Stimulated activated CD8-positive, alpha-beta memory T cell treated with anti-CD3 and anti-CD28 coated beads, Interleukin-15, amount 100 ng/mL, for 4 hours (primary cell): ENCODE data around the gene SCYGR5.
"Not testable (repeated sequence)": the region's sequence is repeated elsewhere in the genome, so short reads cannot be mapped to it uniquely, and the experiment has no call there.

Source experiments
- DNase-seq, 2 donors: peaks; one replicate each; pipeline ENCODE4 v3.0.0-alpha.2; 2020; ENCODE audit warnings: low read depth in 2 of 2

The SCYGR5 gene

DNA sequence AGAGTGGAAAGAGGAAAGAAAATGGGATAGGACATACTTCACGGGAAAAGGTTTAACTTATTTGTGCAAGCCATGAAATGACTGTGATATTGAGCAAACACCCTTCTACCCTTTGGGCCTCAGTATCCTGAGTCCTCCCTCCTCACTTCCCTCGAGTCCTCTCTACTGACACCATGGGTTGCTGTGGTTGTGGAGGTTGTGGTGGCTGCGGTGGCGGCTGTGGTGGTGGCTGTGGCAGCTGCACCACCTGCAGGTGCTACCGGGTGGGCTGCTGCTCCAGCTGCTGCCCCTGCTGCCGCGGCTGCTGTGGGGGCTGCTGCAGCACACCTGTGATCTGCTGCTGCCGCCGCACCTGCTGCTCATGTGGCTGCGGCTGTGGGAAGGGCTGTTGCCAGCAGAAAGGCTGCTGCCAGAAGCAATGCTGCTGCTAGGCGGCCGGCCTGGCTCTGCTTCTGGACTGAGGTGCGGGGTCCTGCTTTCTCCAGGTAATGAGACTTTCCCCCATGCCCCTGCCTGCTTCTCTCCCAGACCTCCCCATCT is at the start of gene SCYGR5:
TSS of gene SCYGR5 (plus strand) at position 174 of the 540 bp plus-strand sequence. CDS start at position 174, 0 bp downstream.
- not testable (repeated sequence) for DNase-seq

DNA sequence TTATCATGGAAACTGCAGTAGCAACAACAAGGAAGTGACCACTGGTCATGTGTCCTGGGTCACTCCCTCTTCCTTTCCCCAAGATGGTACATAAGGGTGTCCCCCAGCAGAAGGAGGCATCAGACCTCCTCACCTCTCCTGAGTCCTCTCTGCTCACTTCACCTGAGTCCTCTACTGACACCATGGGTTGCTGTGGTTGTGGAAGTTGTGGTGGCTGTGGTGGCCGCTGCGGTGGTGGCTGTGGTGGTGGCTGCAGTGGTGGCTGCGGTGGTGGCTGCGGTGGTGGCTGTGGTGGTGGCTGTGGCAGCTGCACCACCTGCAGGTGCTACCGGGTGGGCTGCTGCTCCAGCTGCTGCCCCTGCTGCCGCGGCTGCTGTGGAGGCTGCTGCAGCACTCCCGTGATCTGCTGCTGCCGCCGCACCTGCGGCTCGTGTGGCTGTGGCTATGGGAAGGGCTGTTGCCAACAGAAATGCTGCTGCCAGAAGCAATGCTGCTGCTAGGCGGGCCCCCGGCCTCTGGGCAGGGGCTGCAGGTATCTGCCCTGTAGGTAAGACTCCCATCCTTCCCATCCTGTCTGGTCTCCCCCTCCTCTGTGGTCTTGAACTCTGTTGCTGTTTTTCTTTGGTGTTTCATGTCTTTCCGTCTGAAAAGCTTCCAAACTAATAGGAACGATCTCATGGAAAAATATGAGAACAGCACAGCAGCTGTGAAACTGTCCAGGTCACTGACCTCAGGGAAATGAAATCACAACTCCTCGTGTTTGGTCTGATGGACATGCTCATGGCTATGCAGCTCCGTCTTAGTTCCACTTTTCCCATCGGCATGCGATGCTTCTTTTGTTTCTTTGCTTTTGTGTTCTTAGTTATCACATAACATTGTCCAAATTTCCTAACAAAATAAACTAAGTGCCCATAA is 49.0 kb upstream of the SCYGR5 start, which contains the start of gene SCYGR4:
TSS of gene SCYGR4 (plus strand) at position 183 of the 915 bp plus-strand sequence. CDS start at position 183, 0 bp downstream.
- DNase-seq, result no peak

DNA sequence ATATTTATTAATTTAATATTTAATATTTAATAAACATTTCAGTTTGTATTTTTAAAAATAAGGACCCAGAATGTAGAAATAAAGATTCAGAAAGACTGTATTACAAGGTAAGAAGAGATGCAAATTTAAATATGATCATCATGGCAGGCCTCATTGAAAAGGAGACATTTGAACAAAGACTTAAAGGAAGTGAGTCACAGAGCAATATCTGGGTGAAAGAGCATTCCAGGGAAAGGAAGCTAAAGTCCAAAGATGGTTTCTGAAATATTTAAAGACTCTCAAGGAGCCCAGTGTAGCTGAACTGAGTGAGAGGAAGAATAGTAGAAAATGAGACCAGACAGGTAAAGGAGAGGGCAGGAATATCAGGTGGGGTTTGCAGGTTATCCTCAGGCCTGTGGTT is 43.4 kb upstream of the SCYGR5 start:
- no peak for DNase-seq

DNA sequence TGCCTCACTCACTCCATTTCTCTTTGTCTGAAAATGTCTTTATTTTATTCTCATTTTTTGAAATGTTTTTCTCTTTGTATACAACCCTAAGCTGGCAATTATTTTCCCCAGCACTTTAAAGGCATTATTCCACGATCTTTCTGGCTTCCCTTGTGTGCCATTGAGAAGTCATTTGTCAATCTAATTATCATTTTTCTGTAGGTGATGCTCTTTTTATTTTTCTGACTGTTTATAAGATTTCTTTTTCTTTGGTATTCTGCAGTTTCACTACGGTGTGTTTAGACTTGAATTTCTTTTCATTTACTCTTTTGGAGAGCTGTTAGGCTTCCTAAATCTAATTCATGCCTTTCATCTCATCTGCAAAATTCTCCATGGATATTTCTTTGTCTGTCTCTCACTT is 41.2 kb upstream of the SCYGR5 start:
- no peak for DNase-seq

DNA sequence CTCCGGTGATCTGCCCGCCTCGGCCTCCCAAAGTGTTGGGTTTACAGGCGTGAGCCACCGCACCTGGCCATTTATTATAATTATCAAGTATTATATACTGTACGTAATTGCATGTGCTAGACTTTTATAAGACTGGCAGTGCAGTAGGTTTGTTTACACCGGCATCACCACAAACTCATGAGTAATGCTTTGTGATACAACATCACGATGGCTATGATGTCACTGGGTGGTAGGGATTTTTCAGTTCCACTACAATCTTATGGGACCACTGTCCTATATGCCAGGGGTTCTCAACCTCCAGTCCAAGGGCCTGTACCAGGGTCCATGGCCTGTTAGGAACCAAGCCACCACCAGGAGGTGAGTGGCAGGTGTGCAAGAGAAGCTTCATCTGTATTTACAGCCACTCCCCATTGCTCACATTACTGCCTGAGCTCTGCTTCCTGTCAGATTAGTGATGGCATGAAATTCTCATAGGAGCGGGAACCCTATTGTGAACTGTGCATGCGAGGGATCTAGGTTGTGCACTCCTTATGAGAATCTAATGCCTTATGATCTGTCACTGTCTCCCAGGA is 39.9 kb upstream of the SCYGR5 start:
- no peak for DNase-seq

DNA sequence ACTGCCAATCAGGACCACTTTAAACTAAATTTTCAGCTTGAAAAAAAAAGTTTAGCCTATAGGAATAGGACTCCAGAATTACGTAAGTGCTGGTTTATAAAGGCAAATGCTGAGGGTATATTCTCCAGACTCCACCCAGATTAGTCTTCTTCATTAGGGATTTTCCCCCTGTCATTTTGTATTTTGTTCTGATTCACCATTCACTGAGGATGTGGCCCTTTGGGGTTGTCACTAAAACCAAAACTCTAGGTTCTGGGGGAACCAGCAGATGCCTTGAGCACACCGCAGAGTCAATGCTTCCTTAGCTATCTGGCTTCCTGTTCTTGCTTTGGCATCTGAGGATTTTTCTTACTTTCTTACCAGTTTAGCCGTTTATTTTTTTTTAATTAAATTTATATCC is 38.8 kb upstream of the SCYGR5 start:
- no peak for DNase-seq

DNA sequence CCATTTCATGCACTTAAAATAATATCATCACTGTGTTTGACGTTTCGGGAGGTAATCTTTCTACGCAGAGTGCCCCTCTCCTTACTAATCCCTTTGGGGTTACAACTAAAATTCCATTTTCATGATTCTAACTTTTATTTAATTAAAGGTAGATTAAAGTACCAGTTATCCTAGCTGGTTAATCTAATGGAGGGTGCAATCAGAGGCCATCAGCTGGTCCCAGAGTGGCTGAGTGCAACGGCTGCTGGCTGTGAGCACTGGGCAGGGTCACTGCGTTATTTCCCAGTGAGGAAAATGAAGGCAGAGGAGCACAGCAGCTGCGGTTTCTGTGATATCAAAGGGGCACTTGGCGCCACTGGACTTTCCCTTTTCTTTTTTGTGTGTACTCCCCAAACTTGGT is 37.2 kb upstream of the SCYGR5 start:
- DNase-seq, result no peak

DNA sequence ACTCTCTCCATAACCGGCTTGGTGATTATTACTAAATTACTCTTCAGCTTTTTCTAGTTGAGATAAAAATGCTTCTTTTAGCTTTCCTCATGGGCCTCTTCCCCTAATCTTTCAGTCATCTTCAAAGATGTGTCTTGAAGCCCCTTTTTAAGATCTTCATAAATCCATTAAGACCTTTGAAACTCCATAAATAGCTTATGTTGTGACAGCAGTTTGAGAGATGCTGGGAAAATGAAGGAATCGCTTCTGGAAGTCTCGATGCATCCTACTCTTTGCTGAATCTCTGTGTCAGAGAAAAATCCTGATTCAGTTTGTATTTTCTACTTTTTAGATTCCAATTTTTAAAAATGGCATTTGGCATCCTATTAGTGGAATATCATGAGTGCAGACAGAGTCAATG is 36.3 kb upstream of the SCYGR5 start:
- no peak for DNase-seq

GRCh38 chr2:227632827-227633226 is 33.8 kb upstream of the SCYGR5 start:
- no peak for DNase-seq

GRCh38 chr2:227634201-227634600 is 32.4 kb upstream of the SCYGR5 start:
- no peak for DNase-seq

GRCh38 chr2:227642656-227643055 is 23.9 kb upstream of the SCYGR5 start:
- DNase-seq, result no peak

GRCh38 chr2:227643990-227644551 is 22.5 kb upstream of the SCYGR5 start:
- no peak for DNase-seq

DNA sequence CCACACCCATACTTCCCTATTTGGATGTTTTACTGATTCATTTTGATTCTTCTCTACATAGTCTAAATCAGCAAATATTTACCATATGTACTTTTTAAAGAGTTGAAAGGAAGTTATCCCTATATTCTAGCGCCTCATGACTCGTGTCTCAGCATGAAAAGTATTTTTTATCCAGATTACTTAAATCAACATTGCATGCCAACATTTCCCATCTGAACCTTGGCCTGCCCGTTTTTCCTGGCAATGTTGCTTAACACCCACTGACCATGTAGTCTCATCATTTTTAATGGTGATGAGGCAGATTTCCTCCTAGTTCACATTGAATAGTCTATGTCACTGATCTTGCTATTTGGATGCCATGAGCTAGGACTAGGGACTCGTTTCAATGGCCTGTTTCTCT is 13.2 kb upstream of the SCYGR5 start:
- no peak for DNase-seq

DNA sequence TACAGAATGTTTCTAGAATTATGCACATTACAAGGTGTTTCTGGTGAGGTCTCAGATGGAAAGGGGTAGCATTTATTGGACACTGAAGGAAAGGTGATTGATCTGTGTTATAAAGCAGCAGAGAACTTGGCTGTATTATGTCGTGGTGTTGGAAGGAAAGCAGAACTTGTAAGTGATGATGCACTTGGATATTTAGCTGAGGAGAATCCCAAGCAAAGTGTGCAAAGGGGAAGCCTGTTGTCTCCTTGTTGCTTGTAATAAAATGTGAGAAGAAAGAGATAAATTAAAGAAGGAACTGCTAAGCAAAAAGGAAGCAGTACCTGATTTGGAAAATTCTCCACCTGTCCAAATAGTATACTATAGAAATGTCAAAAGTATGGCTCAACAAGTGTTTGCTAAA is 12.2 kb upstream of the SCYGR5 start:
- DNase-seq, result no peak

- no peak for DNase-seq
Observed at GRCh38 chr2:227655454-227655853, 11.2 kb upstream of the SCYGR5 start.

- DNase-seq, result no peak
Observed at GRCh38 chr2:227657199-227657845, 9.3 kb upstream of the SCYGR5 start.

GRCh38 chr2:227661025-227661649 is 5.5 kb upstream of the SCYGR5 start:
- DNase-seq, result no peak

DNA sequence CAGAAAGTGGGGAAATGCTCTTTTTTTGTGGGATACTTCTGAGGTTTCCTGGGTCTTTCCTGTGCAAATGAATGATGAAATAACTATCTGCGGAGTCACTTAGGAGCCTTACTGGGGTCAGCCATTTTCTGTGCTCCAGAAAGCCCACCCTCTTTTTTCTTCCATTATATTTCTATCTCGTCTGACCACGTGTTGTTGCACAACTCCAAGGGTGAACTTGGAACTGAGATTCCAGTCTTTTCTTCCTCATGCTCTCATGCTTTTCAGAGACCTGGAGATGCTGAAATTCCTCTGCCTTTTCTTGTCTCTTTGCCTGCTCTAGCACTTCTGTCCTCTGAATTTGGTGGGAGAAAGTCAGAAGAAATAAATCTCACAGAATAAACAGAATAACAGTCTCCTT is 4.8 kb upstream of the SCYGR5 start:
- DNase-seq, result no peak

- no peak for DNase-seq
Observed at GRCh38 chr2:227665189-227665940, 1.2 kb upstream of the SCYGR5 start.

GRCh38 chr2:227671170-227671905 is 4.7 kb downstream of the SCYGR5 start:
- no peak for DNase-seq
